Endothelial cell of umbilical vein (primary cell): ENCODE measurements around the gene ALKBH5. TPM values are rescaled to one million over a fixed set of nuclear protein-coding genes. Genes with fewer than 3 reads are reported as not detected.

ENCODE experiments used
- BruUV-seq: library from RNA; stranded (reverse); fragments of 400-500 nt; replicated peaks from 2 replicates; lab custom pipeline; 2021; lab: Mats Ljungman, UMichigan
- CTCF ChIA-PET: fragments of 300-600, 350-600 bp; sonication (Branson Sonifier 250); formaldehyde crosslinking; loops from one replicate; lab custom pipeline; 2021; ENCODE audit warnings: antibody characterized with exemption, inconsistent platforms; lab: Charles Lee
- POLR2A ChIA-PET: fragments of 300-600, 350-600 bp; sonication (Branson Sonifier 250); formaldehyde crosslinking; loops from one replicate; lab custom pipeline; 2021; ENCODE audit warnings: antibody characterized with exemption, inconsistent platforms; lab: Charles Lee
- DNase-seq: peaks from one replicate; pipeline ENCODE4 v3.0.0-alpha.2; 2011; ENCODE audit warnings: low read depth, low spot score
- FAIRE-seq: peaks from 2 replicates; lab custom pipeline; 2011; peaks lifted over from hg19 to GRCh38; lab: Jason Lieb, UNC
- H2AFZ ChIP-seq: 2 replicates; pipeline ENCODE4 v1.6.0; 2012; ENCODE audit warnings: low read depth, low read length, control low read depth, inconsistent platforms
- H3K27ac ChIP-seq: 2 replicates; pipeline ENCODE4 v1.5.1; 2011; ENCODE audit warnings: low read depth, mild to moderate bottlenecking, control low read depth, low read length, moderate library complexity; ENCODE audit not compliant: insufficient read depth
- H3K27me3 ChIP-seq, 2 experiments: 2 replicates each; pipeline versions ENCODE4 v1.6.0 to v1.6.1; 2011; ENCODE audit warnings: low read length in 2 of 2, mixed read lengths in 1 of 2; ENCODE audit not compliant: control insufficient read depth in 2 of 2, insufficient read depth in 2 of 2
- H3K36me3 ChIP-seq, 2 experiments: 2 replicates in 1 of 2; 3 replicates in 1 of 2; pipeline ENCODE4 v1.5.1; 2011; ENCODE audit warnings: low read length in 2 of 2, mild to moderate bottlenecking in 1 of 2, moderate library complexity in 1 of 2; ENCODE audit not compliant: control insufficient read depth in 2 of 2, insufficient read depth in 2 of 2; ENCODE audit errors: extremely low read depth in 1 of 2
- H3K4me1 ChIP-seq: 3 replicates; pipeline ENCODE4 v1.5.1; 2011; ENCODE audit warnings: mild to moderate bottlenecking, low read length; ENCODE audit not compliant: control insufficient read depth, insufficient read depth; ENCODE audit errors: extremely low read depth
- H3K4me2 ChIP-seq: 2 replicates; pipeline ENCODE4 v1.6.1; 2011; ENCODE audit warnings: low read length, control low read depth, mixed read lengths; ENCODE audit not compliant: insufficient read depth
- H3K4me3 ChIP-seq, 3 experiments: fragments of 200-600 bp in 1 of 3; sonication (generic), shearing (Covaris generic) in 1 of 3; replicated peaks in 1 of 3; 2 replicates each; pipeline ENCODE4 v1.5.1; 2011 to 2016; ENCODE audit warnings: control low read depth in 3 of 3, low read length in 3 of 3, mild to moderate bottlenecking in 2 of 3, inconsistent platforms in 1 of 3, low read depth in 1 of 3, moderate library complexity in 1 of 3; ENCODE audit not compliant: insufficient read depth in 1 of 3
- H3K79me2 ChIP-seq: 2 replicates; pipeline ENCODE4 v1.6.0; 2012; ENCODE audit warnings: low read length, inconsistent platforms; ENCODE audit not compliant: control insufficient read depth, insufficient read depth
- H3K9ac ChIP-seq: replicated peaks from 2 replicates; pipeline ENCODE3; 2011; ENCODE audit warnings: low read length, control low read depth; ENCODE audit not compliant: insufficient read depth; ENCODE audit errors: extremely low read depth
- H3K9me1 ChIP-seq: replicated peaks from 3 replicates; pipeline ENCODE4 v1.6.0; 2011; ENCODE audit warnings: mild to moderate bottlenecking, low read length; ENCODE audit not compliant: control insufficient read depth, insufficient read depth; ENCODE audit errors: extremely low read depth
- H3K9me3 ChIP-seq: replicated peaks from 2 replicates; pipeline ENCODE4 v1.5.1; 2012; ENCODE audit warnings: low read length, inconsistent platforms; ENCODE audit not compliant: control insufficient read depth, insufficient read depth
- H4K20me1 ChIP-seq: replicated peaks from 2 replicates; pipeline ENCODE3; 2011; ENCODE audit warnings: mild to moderate bottlenecking, low read length; ENCODE audit not compliant: control insufficient read depth, insufficient read depth; ENCODE audit errors: extremely low read depth
- CTCF ChIP-seq, 2 donors: IDR thresholded peaks; 1 replicate in 1 of 2; 2 replicates in 1 of 2; pipeline ENCODE4 v1.5.1; 2011; ENCODE audit warnings: low read length in 2 of 2, mild to moderate bottlenecking in 2 of 2, moderate library complexity in 2 of 2, control low read depth in 1 of 2, inconsistent platforms in 1 of 2, low read depth in 1 of 2; ENCODE audit not compliant: insufficient read depth in 1 of 2; ENCODE audit errors: extremely low read depth in 1 of 2
- EZH2 ChIP-seq: IDR thresholded peaks from 2 replicates; pipeline ENCODE4 v1.6.1; 2012; ENCODE audit warnings: borderline replicate concordance, low read depth, mild to moderate bottlenecking, moderate library complexity, low read length, inconsistent platforms; ENCODE audit not compliant: severe bottlenecking
- FOS ChIP-seq: IDR thresholded peaks from 2 replicates; pipeline ENCODE4 v1.6.1; 2011; ENCODE audit warnings: mild to moderate bottlenecking, low read length, moderate library complexity, borderline replicate concordance; ENCODE audit not compliant: insufficient read depth
- GATA2 ChIP-seq: IDR thresholded peaks from 2 replicates; pipeline ENCODE4 v1.7.0; 2011; ENCODE audit warnings: low read depth, mild to moderate bottlenecking, moderate library complexity, mixed read lengths, low read length; ENCODE audit not compliant: insufficient read length, insufficient read depth
- JUN ChIP-seq: IDR thresholded peaks from 2 replicates; pipeline ENCODE4 v1.6.1; 2011; ENCODE audit warnings: borderline replicate concordance, low read depth; ENCODE audit not compliant: insufficient read length, insufficient read depth
- MAX ChIP-seq: IDR thresholded peaks from 2 replicates; pipeline ENCODE4 v1.6.1; 2011; ENCODE audit not compliant: insufficient read depth, insufficient read length
- MYC ChIP-seq: IDR thresholded peaks from one replicate; pipeline ENCODE4 v1.6.1; 2011; ENCODE audit warnings: mild to moderate bottlenecking, low read depth, low read length
- POLR2A ChIP-seq: IDR thresholded peaks from 2 replicates; pipeline ENCODE4 v1.6.1; 2012; ENCODE audit warnings: low read depth, mild to moderate bottlenecking, control low read depth, low read length
- POLR2AphosphoS5 ChIP-seq: IDR thresholded peaks from 2 replicates; pipeline ENCODE4 v1.6.1; 2012; ENCODE audit warnings: low read depth, mild to moderate bottlenecking, control low read depth, low read length, moderate library complexity; ENCODE audit not compliant: insufficient read depth
- dilution Hi-C: fragments of 300-500 bp; cut with MboI; formaldehyde crosslinking; loops from one replicate; pipeline ENCODE4 v1.15.0; 2019; ENCODE audit warnings: low sequenced_read_pairs; ENCODE audit not compliant: extremely low pct_ligation_motif_present
- intact Hi-C: fragments of 100-400 bp; cut with micrococcal nuclease; formaldehyde crosslinking; loops from one replicate; pipeline ENCODE4 v1.10.0; 2022
- polyA plus RNA-seq, 4 experiments: library from polyadenylated mRNA; depleted of rRNA in 3 of 4; stranded (reverse) in 3 of 4; unstranded in 1 of 4; fragments of >200 nt; gene quantifications; 2 replicates each; pipeline versions ENCODE4 v1.2.1 to v1.2.3, GENCODE V29; 2011 to 2012; ENCODE audit warnings: missing spikeins in 1 of 4
- total RNA-seq: library from RNA; stranded (reverse); gene quantifications from 2 replicates; pipeline ENCODE4 v1.2.3, GENCODE V29; 2021

ALKBH5 gene
- total and polyA plus RNA-seq, 2 donors (not counting 3 experiments of a cell fraction or from before 2014, with no cell fraction given), result 55.3 to 71.0 TPM

GRCh38 chr17:18230288-18231141 lies 46.9 kb downstream of the ALKBH5 start:
- POLR2A ChIA-PET, result no interaction called here
- H4K20me1 ChIP-seq, result no peaks in the 10 kb centered on the region
- H3K36me3 ChIP-seq, result peaks cover 6 to 22% of the 10 kb centered on the region in 2 experiments
- H3K9me3 ChIP-seq, result no peaks in the 10 kb centered on the region
- H3K27ac ChIP-seq, result no peak overlapping the region
- no peaks in the 10 kb centered on the region for H3K27me3 ChIP-seq
- H3K4me2 ChIP-seq, result no peak overlapping the region
- intact Hi-C loops, result no loop called here
- H3K4me3 ChIP-seq, result no peak overlapping the region
- FAIRE-seq, result no peak
- H2AFZ ChIP-seq, result no peak overlapping the region
- H3K4me1 ChIP-seq, result peaks cover 11% of the 10 kb centered on the region
- dilution Hi-C loops, result no loop called here
- peaks cover 45% of the 10 kb centered on the region for H3K79me2 ChIP-seq
- BruUV-seq, result no TSS peak
- TF ChIP-seq POLR2AphosphoS5, result no peak
- no peak for TF ChIP-seq GATA2
- TF ChIP-seq MAX, result no peak
- no peak for TF ChIP-seq MYC
- TF ChIP-seq FOS, result no peak
- no peak for TF ChIP-seq POLR2A
- no peak for TF ChIP-seq EZH2
- TF ChIP-seq CTCF (IDR thresholded peaks at IDR 0.05; ENCODE audit: extremely low read depth in 1 of 2, insufficient read depth in 1 of 2, low read depth in 1 of 2, low read length in 2 of 2), result no peak
- no peak for TF ChIP-seq JUN
- DNase-seq, result no peak
- H3K9me1 ChIP-seq, result no peaks in the 10 kb centered on the region
- CTCF ChIA-PET, result no interaction called here
- no peak overlapping the region for H3K9ac ChIP-seq
